OCI-LY7 (cell line): Measurements from ENCODE around the gene CMIP. TPM values are rescaled to one million over a fixed set of nuclear protein-coding genes. Genes with fewer than 3 reads are reported as not detected.

Experiments used
- BruUV-seq: library from RNA; stranded (reverse); fragments of 400-500 nt; replicated peaks from 2 replicates; lab custom pipeline; 2021; lab: Mats Ljungman, UMichigan
- CTCF ChIA-PET: fragments of 300-600 bp; sonication (Branson Sonifier 250); formaldehyde crosslinking; loops from one replicate; lab custom pipeline; 2022; ENCODE audit warnings: antibody characterized with exemption; ENCODE audit not compliant: unreplicated experiment; lab: Charles Lee
- POLR2A ChIA-PET: fragments of 300-600 bp; sonication (Branson Sonifier 250); formaldehyde crosslinking; loops from one replicate; lab custom pipeline; 2022; ENCODE audit warnings: antibody characterized with exemption; lab: Charles Lee
- DNase-seq: peaks from one replicate; pipeline ENCODE4 v3.0.0-alpha.2; 2015; ENCODE audit warnings: low spot score
- H2AFZ ChIP-seq: fragments of 200-600 bp; sonication (generic), shearing (Covaris generic); 2 replicates; pipeline ENCODE4 v1.6.1; 2014; ENCODE audit warnings: mild to moderate bottlenecking, antibody characterized with exemption, low read length, moderate library complexity
- H3K27ac ChIP-seq: fragments of 200-600 bp; sonication (generic); 2 replicates; pipeline ENCODE4 v1.5.1; 2014; ENCODE audit warnings: mixed run types, low read depth, mild to moderate bottlenecking, moderate library complexity, low read length, inconsistent platforms; ENCODE audit not compliant: poor library complexity, severe bottlenecking
- H3K36me3 ChIP-seq: fragments of 200-600 bp; sonication (generic); 2 replicates; pipeline ENCODE4 v1.6.1; 2014; ENCODE audit warnings: mild to moderate bottlenecking, antibody characterized with exemption, low read length, moderate library complexity, mixed read lengths; ENCODE audit not compliant: insufficient read depth
- H3K4me1 ChIP-seq: fragments of 200-600 bp; sonication (generic); 2 replicates; pipeline ENCODE4 v1.5.1; 2014; ENCODE audit warnings: mild to moderate bottlenecking, low read length; ENCODE audit not compliant: insufficient read depth, poor library complexity, severe bottlenecking
- H3K4me2 ChIP-seq: fragments of 200-600 bp; sonication (generic); 2 replicates; pipeline ENCODE4 v1.6.1; 2014; ENCODE audit warnings: mild to moderate bottlenecking, low read length
- H3K4me3 ChIP-seq: fragments of 200-600 bp; sonication (generic); 2 replicates; pipeline ENCODE4 v1.5.1; 2014; ENCODE audit warnings: mild to moderate bottlenecking, low read depth, low read length; ENCODE audit not compliant: poor library complexity, severe bottlenecking
- H3K79me2 ChIP-seq: fragments of 200-600 bp; sonication (generic); 2 replicates; pipeline ENCODE4 v1.6.1; 2016; ENCODE audit warnings: low read depth, mild to moderate bottlenecking, low read length, moderate library complexity, mixed read lengths; ENCODE audit not compliant: insufficient read depth
- H3K9me2 ChIP-seq: fragments of 200-600 bp; sonication (generic); 2 replicates; pipeline ENCODE4 v1.6.1; 2016; ENCODE audit warnings: mild to moderate bottlenecking, low read length, mixed read lengths; ENCODE audit not compliant: insufficient read depth
- H3K9me3 ChIP-seq: fragments of 200-600 bp; sonication (generic); 2 replicates; pipeline ENCODE4 v1.6.1; 2014; ENCODE audit warnings: mild to moderate bottlenecking, mixed run types, low read length, mixed read lengths
- H4K20me1 ChIP-seq: fragments of 200-600 bp; sonication (generic); 2 replicates; pipeline ENCODE4 v1.6.1; 2014; ENCODE audit warnings: mild to moderate bottlenecking, antibody characterized with exemption, low read length, moderate library complexity, mixed read lengths; ENCODE audit not compliant: insufficient read depth
- EZH2phosphoT487 ChIP-seq: fragments of 200-600 bp; sonication (generic); IDR thresholded peaks from 2 replicates; pipeline ENCODE4 v1.6.1; 2018; ENCODE audit warnings: low read depth, borderline replicate concordance, mild to moderate bottlenecking, mixed run types, antibody characterized with exemption, low read length, moderate library complexity, mixed read lengths
- intact Hi-C: fragments of 100-400 bp; cut with micrococcal nuclease; formaldehyde crosslinking; loops from one replicate; pipeline ENCODE4 v1.10.0; 2022; ENCODE audit not compliant: unreplicated experiment
- total RNA-seq, 2 experiments: library from RNA; depleted of rRNA in 1 of 2; stranded (reverse); fragments of >200 nt in 1 of 2; shearing (Covaris generic) in 1 of 2; gene quantifications; 2 replicates each; pipeline ENCODE4 v1.2.3, GENCODE V29; 2014 to 2022
- TF ChIP-seq, protein P1 (sequence below): fragments of 200-600 bp; sonication (generic); conservative IDR thresholded peaks from 2 replicates; pipeline ENCODE4 v1.5.1; 2014; ENCODE audit warnings: mild to moderate bottlenecking, antibody characterized with exemption, low read length, moderate library complexity, mixed read lengths

Gene CMIP
- total RNA-seq, 2 experiments from 2014 or later, result 15.4 to 70.3 TPM

GRCh38 chr16:81585785-81586184 is 141.2 kb downstream of the CMIP start:
- H3K36me3 ChIP-seq, result no peaks in the 10 kb centered on the region
- POLR2A ChIA-PET, result no interaction called here
- no TSS peak for BruUV-seq

DNA sequence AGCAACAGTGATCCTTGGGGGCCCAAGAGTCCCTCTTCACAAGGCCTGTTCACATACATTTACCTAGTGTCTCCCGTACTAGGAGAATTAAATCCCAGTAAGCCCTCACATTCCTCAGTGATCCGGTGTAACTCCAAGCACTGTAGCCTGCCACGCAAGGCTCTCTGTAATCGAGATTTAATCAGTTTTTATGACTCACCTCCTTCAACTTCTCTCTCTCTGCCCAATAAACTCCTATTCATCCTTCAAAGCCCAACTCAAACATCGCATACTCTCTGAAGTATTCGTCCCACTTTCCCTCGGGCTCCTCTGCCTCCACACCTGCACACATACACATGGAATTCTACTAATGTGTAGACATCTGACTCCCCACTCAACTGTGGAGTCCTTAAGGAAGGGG is 141.8 kb downstream of the CMIP start:
- DNase-seq, result no peak
- H2AFZ ChIP-seq, result no peak overlapping the region
- no TSS peak for BruUV-seq
- H4K20me1 ChIP-seq, result 0 out of 2 replicates have a peak, but pooled peaks cover under 1% of the 10 kb centered on the region
- no peaks in the 10 kb centered on the region for H3K9me3 ChIP-seq
- TF ChIP-seq, protein P1, sequence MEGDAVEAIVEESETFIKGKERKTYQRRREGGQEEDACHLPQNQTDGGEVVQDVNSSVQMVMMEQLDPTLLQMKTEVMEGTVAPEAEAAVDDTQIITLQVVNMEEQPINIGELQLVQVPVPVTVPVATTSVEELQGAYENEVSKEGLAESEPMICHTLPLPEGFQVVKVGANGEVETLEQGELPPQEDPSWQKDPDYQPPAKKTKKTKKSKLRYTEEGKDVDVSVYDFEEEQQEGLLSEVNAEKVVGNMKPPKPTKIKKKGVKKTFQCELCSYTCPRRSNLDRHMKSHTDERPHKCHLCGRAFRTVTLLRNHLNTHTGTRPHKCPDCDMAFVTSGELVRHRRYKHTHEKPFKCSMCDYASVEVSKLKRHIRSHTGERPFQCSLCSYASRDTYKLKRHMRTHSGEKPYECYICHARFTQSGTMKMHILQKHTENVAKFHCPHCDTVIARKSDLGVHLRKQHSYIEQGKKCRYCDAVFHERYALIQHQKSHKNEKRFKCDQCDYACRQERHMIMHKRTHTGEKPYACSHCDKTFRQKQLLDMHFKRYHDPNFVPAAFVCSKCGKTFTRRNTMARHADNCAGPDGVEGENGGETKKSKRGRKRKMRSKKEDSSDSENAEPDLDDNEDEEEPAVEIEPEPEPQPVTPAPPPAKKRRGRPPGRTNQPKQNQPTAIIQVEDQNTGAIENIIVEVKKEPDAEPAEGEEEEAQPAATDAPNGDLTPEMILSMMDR, result no peak
- TF ChIP-seq EZH2phosphoT487, result no peak
- no peaks in the 10 kb centered on the region for H3K79me2 ChIP-seq
- intact Hi-C loops, result no loop called here
- H3K36me3 ChIP-seq, result no peaks in the 10 kb centered on the region
- POLR2A ChIA-PET, result no interaction called here
- H3K4me2 ChIP-seq, result no peak overlapping the region
- peaks cover 4% of the 10 kb centered on the region for H3K4me1 ChIP-seq
- CTCF ChIA-PET, result no interaction called here
- H3K4me3 ChIP-seq, result no peak overlapping the region
- no peak overlapping the region for H3K27ac ChIP-seq
- no peaks in the 10 kb centered on the region for H3K9me2 ChIP-seq

More at GRCh38 chr16:81585785-81586184, 141.2 kb downstream of the CMIP start:
- Histone ChIP-seq H3K9me3 (no peaks in the 10 kb centered on the region), H3K79me2 (no peaks in the 10 kb centered on the region), H3K9me2 (no peaks in the 10 kb centered on the region), H2AFZ (no peak overlapping the region), H4K20me1 (peaks cover 4% of the 10 kb centered on the region; the same call in 1 of the 2 replicates), H3K4me2 (no peak overlapping the region), H3K4me1 (no peaks in the 10 kb centered on the region), H3K4me3 (no peak overlapping the region), H3K27ac (no peak overlapping the region)
- CTCF ChIA-PET, result no interaction called here
- no peak for DNase-seq
- TF ChIP-seq EZH2phosphoT487, result no peak
- TF ChIP-seq, protein P1, result peak; percentile 43
- intact Hi-C loops, result no loop called here

DNA sequence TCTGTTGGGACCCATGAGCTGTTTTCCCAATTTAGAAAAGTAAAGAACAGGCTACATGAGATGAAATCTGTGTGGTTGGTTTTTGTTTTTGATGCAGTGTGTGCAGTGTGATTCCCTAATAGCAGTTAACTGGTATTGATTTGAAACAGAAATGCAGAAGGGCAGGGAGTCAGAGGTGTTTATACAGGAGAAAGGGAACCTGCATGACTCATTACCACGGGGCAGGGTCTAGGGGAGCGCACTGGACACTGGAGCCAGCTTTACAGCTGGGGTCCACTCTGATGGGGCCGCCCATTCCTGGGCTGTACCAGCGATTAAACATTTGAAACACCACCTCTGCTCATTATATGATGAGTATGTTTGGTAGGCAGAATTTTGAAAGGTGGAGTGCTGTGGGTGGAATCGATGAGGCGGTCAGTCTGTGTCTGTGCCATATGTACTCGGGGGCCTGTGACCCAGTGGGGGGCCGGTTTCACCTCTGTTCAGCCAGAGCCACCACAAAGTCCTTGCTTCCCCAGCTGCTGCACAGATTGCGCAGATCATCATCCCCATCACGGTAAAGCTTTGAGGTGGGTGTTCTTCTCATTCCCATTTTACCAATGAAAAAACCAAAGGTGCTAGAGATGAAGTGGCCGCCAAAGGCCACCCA is 142.5 kb downstream of the CMIP start:
- no peak overlapping the region for H3K27ac ChIP-seq
- H3K79me2 ChIP-seq, result no peaks in the 10 kb centered on the region
- no peaks in the 10 kb centered on the region for H4K20me1 ChIP-seq
- no peak overlapping the region for H3K4me2 ChIP-seq
- no peak overlapping the region for H3K4me3 ChIP-seq
- no peak for DNase-seq
- BruUV-seq, result no TSS peak
- H3K4me1 ChIP-seq, result peaks cover 4% of the 10 kb centered on the region
- H2AFZ ChIP-seq, result no peak overlapping the region
- POLR2A ChIA-PET, result no interaction called here
- CTCF ChIA-PET, result no interaction called here
- no peaks in the 10 kb centered on the region for H3K9me2 ChIP-seq
- H3K9me3 ChIP-seq, result no peaks in the 10 kb centered on the region
- intact Hi-C loops, result no loop called here
- H3K36me3 ChIP-seq, result no peaks in the 10 kb centered on the region
- no peak for TF ChIP-seq EZH2phosphoT487
- TF ChIP-seq, protein P1, result no peak
